Thoracic aorta endothelial cell (primary cell): ENCODE data around the gene GRIA2. TPM values are rescaled to one million over a fixed set of nuclear protein-coding genes. Genes with fewer than 3 reads are reported as not detected.

Experiments used
- small RNA-seq: library from RNA; depleted of rRNA; stranded (forward); fragments of <200 nt; gene quantifications from one replicate; pipeline ENCODE3, GENCODE V24; 2012
- total RNA-seq: library from RNA; depleted of rRNA; stranded (reverse); fragments of >200 nt; gene quantifications from 2 replicates; pipeline ENCODE4 v1.2.3, GENCODE V29; 2012

Gene GRIA2
- 0.27 TPM in 1 of 2 replicates, not detected in the other for total RNA-seq

GRCh38 chr4:157220371-157220881 lies at the start of gene GRIA2:
Gene GRIA2, plus strand, starts transcription at chr4:157220728. Its CDS starts 315 bp downstream, at chr4:157221043.

Small RNA genes within 50 kb of the gene (small RNA-seq; reads per million reads assigned to genes)
- gene RNU6-582P = not detected

Other genes starting within 250 kb of the GRIA2 start
- 11.8 and 16.9 TPM in 2 replicates for gene PDGFC, start 248.9 kb upstream of the GRIA2 start, total RNA-seq
- 3.5 and 5.6 TPM in 2 replicates for gene GLRB, start 144.6 kb upstream of the GRIA2 start, total RNA-seq